Stimulated activated naive CD8-positive, alpha-beta T cell treated with anti-CD3 and anti-CD28 coated beads, Interleukin-15, Interleukin-2, amounts not matched to agents 100 ng/mL and 50 ng/mL, for 24 hours (primary cell): ENCODE data around the gene PTGDR2.

Experiments
- H3K27ac Mint-ChIP-seq: one replicate; pipeline ENCODE4 v1.8.0; 2021; ENCODE audit warnings: mild to moderate bottlenecking, mixed read lengths
- H3K27me3 Mint-ChIP-seq: one replicate; pipeline ENCODE4 v1.8.0; 2021; ENCODE audit warnings: mixed read lengths
- H3K36me3 Mint-ChIP-seq: one replicate; pipeline ENCODE4 v1.8.0; 2021; ENCODE audit warnings: low read depth, mixed read lengths
- H3K4me1 Mint-ChIP-seq: one replicate; pipeline ENCODE4 v1.8.0; 2021; ENCODE audit warnings: low read depth, mixed read lengths
- H3K4me3 Mint-ChIP-seq: one replicate; pipeline ENCODE4 v1.8.0; 2021; ENCODE audit warnings: mild to moderate bottlenecking, mixed read lengths
- H3K9me3 Mint-ChIP-seq: one replicate; pipeline ENCODE4 v1.8.0; 2021; ENCODE audit warnings: mixed read lengths

Gene PTGDR2

DNA sequence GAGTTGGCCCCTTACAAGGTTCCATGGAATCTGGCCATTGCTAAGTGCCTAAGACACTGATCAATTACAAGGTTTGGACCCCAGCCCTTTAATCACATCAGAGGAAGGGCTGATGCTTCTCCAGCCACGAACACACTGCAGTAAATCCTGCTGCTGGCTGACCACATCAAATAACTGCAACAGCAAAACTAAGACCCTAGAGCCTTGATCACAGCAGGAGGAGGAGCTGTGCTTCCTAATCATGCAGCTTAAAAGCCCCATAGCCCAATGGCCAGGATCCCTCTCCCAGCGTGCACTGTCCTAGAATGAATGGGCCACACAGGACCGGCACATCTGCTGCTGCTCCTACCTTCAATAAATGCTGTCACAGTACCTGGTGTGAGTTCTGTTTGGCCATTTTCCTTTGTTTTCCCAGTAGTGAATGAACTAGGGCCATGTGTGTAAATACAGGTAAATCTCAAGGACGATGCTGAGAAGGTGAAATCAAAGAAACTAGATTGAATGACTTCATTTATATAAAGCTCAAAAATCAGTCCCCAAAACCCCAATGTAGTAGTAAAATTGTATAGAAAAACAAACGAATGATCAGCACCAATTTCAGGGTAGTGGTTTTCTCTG, 24.3 kb upstream of the PTGDR2 start:
- H3K4me1 Mint-ChIP-seq = no peaks in the 10 kb centered on the region
- no peak overlapping the region for H3K27ac Mint-ChIP-seq
- no peak overlapping the region for H3K4me3 Mint-ChIP-seq
- H3K36me3 Mint-ChIP-seq = peaks cover 46% of the 10 kb centered on the region
- no peaks in the 10 kb centered on the region for H3K27me3 Mint-ChIP-seq
- no peaks in the 10 kb centered on the region for H3K9me3 Mint-ChIP-seq

DNA sequence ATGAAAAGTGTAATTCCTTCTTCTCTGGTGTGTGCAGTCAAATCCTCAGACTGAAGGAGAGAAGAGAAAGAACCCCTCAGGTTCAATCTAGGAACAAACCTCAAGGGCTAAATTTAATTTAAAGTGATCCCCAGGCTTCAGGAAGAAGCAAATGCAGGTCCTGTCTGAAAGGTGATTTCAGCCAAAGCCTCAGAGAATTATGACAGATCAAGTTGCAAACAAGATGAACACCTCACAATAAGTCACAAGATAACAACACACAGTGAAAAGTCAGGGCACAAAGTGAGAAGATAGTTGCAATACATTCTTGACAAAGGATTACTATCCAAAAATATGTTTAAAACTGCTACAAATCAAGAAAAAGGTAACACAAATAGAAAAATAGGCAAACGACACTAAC, 23.4 kb upstream of the PTGDR2 start:
- no peaks in the 10 kb centered on the region for H3K27me3 Mint-ChIP-seq
- H3K27ac Mint-ChIP-seq = no peak overlapping the region
- H3K36me3 Mint-ChIP-seq = peaks cover 42% of the 10 kb centered on the region
- no peak overlapping the region for H3K4me3 Mint-ChIP-seq
- peaks cover 2% of the 10 kb centered on the region for H3K4me1 Mint-ChIP-seq
- no peaks in the 10 kb centered on the region for H3K9me3 Mint-ChIP-seq

DNA sequence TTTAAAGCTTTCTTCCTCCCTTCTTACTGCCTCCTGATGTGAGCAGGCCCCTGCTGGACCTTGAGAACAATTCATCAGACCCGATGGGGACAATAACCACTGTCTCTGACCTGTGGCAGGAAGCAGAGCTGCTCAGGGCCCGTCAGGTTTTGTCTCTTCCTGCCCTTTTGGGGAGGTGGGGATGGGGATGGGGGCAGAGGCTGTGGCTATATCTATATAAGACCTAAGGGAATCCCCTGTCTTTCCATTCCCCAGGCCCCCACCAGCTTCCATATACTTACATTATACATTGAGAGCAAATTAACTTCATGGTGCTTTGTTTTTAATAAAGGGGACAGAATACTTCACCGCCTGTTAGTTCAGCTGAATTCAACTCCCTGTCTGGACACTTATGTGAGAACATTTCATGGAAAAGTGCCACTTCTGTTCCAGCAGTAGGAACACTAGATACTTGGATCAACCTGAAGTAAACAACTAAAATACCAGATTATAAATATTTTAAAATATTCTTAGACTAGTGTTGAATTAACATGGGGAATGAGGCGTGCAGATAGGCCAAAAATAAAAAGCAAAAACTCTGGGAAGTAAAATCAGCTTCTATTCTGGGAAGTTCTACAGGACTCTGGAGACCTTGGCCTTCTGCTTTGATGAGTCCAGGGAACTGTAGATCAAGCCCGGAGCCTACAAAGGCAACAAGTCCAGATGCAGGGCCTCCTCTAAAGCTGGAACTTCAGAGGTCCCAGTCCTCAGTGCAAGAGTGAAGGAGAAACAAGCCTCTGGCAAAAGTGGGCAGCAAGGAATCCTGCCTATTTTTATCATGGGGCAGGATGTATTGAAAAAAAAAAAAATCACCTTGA, 22.7 kb upstream of the PTGDR2 start:
- Mint-ChIP-seq H3K27ac (no peak overlapping the region), H3K9me3 (no peaks in the 10 kb centered on the region), H3K36me3 (peaks cover 36% of the 10 kb centered on the region), H3K4me1 (peaks cover 9% of the 10 kb centered on the region), H3K27me3 (no peaks in the 10 kb centered on the region), H3K4me3 (no peak overlapping the region)

DNA sequence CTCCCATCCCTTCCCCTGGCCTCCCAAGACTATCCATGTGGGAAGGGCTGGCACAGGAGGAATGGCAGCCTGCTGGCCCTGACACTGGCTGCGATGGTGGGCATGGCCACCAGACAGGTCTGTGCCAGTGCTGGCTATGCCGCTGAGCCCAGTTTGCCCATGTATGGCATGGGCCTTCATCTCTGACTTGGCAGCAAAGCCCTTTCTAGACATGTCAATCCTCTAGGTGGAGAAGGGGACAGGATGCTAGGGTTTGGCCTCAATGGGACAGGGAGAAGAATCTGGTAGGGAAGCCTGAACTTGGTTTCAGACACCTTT, 20.4 kb upstream of the PTGDR2 start:
- H3K36me3 Mint-ChIP-seq = peaks cover 17% of the 10 kb centered on the region
- H3K4me3 Mint-ChIP-seq = no peak overlapping the region
- H3K27ac Mint-ChIP-seq = no peak overlapping the region
- H3K4me1 Mint-ChIP-seq = peaks cover 26% of the 10 kb centered on the region
- H3K27me3 Mint-ChIP-seq = no peaks in the 10 kb centered on the region
- H3K9me3 Mint-ChIP-seq = no peaks in the 10 kb centered on the region

DNA sequence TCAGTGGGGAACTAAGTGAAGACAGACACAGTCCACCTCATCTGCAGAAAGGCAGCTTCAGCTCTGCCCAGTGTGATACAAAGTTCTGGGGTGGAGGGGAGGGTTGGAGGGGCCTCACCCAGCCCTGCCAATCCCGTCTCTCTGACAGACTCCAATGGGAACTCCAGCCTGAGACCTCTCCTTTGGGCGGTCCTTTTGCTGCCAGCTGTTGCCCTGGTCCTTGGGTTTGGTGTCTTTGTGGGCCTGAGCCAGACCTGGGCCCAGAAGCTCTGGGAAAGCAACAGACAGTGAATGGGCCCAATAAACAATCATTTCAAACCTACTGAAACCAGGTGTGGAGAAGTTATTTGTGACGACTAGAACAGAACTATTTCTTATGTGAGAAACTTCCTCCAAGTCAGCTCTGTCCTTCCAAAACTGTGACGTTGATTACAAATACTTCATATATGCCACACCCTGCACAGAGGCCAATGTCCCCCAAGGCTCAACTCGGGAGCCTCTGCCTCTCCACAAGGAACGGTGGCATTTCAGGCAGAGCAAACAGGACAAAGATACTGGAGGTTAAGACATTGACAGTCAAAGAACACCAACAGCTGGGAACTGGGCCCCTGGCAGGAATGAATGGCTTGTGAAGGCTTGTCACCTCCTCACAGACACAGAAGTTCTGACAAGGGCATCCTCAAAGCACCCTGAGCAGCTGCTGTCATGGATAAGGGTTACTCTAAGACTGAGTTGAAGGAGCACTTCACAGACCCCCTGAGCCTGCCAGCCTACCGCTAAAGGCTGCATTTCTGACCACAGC, 19.8 kb upstream of the PTGDR2 start:
- H3K27ac Mint-ChIP-seq = no peak overlapping the region
- H3K4me3 Mint-ChIP-seq = no peak overlapping the region
- no peaks in the 10 kb centered on the region for H3K9me3 Mint-ChIP-seq
- peaks cover 12% of the 10 kb centered on the region for H3K36me3 Mint-ChIP-seq
- no peaks in the 10 kb centered on the region for H3K27me3 Mint-ChIP-seq
- peaks cover 30% of the 10 kb centered on the region for H3K4me1 Mint-ChIP-seq

DNA sequence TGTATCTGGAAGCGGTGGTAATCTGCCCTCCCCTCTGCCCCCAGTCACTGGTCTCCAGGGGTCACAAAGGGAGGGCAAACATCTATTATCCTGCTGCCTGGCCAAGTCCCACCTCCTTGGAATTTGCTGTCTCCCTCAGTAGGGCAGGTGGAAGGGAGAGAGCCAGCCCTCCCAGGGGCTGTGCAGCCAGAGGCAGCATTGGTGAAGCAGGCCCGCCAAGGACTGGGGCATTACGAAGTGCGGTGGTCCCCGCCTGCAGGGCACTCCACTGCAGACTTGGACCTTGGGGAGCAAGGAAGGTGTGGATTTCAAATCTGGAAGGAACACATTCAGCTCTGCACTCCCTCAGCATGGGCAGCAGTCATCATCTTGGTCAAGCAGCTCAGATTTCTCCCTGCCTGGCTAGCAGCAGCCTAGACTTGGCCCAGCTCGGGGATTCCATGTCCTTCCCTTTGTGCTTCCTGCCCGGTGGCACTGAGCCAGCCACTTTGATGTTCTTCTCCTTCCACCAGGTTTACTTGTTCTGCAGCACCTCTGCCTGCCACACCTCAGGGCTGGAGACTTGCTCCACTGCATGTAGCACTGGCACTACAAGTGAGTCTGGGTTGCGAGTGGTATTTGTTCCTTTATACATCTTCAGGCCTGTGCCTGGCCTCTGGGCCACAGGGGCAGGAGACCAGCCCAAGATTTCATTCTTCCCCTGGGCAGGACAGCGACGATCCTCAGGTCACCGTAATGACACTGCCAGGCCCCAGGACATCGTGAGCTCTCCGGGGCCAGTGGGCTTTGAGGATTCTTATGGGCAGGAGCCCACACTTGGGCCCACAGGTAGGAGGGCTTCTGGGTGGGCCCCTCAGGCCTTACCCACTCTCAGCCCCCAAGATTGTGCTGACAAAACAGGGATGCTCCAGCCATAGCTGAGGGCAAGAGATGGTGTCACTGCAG, 18.9 kb upstream of the PTGDR2 start:
- H3K9me3 Mint-ChIP-seq = no peaks in the 10 kb centered on the region
- H3K4me3 Mint-ChIP-seq = no peak overlapping the region
- no peak overlapping the region for H3K27ac Mint-ChIP-seq
- no peaks in the 10 kb centered on the region for H3K27me3 Mint-ChIP-seq
- peaks cover 11% of the 10 kb centered on the region for H3K36me3 Mint-ChIP-seq
- peaks cover 30% of the 10 kb centered on the region for H3K4me1 Mint-ChIP-seq

DNA sequence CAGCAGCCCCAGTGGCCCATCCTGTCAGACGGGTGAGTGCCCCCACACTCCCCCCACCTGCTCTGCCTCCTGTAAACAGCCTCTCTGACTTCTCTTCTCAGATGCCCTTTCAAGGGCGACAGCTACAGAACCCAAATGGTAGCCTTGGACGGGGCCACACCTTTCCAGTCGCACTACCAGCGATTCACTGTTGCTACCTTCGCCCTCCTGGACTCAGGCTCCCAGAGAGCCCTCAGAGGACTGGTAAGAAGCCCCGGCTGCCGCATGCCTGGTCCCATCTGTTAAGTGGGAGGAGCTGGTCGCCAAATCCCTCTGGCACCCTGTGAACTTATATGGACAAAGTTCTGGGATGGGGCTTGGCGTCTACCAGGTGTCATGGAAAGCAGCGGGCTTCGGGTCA, 17.8 kb upstream of the PTGDR2 start:
- H3K27ac Mint-ChIP-seq = no peak overlapping the region
- peaks cover 6% of the 10 kb centered on the region for H3K36me3 Mint-ChIP-seq

DNA sequence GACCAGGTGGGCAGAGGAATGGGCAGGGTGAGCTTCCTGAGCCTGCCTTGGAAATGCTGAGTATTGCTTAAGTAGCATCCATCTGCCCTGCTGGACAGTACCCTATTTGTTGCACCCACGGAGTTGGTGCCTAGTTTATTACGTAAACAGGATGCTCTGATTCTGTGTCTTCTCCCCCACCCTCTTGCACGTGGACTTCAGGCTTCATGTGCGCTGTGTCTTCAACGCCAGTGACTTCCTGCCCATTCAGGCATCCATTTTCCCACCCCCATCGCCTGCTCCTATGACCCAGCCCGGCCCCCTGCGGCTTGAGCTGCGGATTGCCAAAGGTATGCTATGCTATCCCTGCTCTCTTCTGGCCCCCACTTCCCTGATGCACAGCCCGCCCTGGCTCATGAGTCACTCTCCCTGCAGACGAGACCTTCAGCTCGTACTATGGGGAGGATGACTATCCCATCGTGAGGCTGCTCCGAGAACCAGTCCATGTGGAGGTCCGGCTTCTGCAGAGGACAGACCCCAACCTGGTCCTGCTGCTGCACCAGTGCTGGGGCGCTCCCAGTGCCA, 17.3 kb upstream of the PTGDR2 start:
- Mint-ChIP-seq H3K9me3 (no peaks in the 10 kb centered on the region), H3K4me1 (peaks cover 35% of the 10 kb centered on the region), H3K4me3 (no peak overlapping the region), H3K36me3 (peaks cover 6% of the 10 kb centered on the region), H3K27ac (no peak overlapping the region), H3K27me3 (no peaks in the 10 kb centered on the region)

More for the DNA sequence above, 17.8 kb upstream of the PTGDR2 start:
- no peaks in the 10 kb centered on the region for H3K9me3 Mint-ChIP-seq
- H3K27me3 Mint-ChIP-seq = no peaks in the 10 kb centered on the region
- H3K4me3 Mint-ChIP-seq = no peak overlapping the region
- peaks cover 33% of the 10 kb centered on the region for H3K4me1 Mint-ChIP-seq

DNA sequence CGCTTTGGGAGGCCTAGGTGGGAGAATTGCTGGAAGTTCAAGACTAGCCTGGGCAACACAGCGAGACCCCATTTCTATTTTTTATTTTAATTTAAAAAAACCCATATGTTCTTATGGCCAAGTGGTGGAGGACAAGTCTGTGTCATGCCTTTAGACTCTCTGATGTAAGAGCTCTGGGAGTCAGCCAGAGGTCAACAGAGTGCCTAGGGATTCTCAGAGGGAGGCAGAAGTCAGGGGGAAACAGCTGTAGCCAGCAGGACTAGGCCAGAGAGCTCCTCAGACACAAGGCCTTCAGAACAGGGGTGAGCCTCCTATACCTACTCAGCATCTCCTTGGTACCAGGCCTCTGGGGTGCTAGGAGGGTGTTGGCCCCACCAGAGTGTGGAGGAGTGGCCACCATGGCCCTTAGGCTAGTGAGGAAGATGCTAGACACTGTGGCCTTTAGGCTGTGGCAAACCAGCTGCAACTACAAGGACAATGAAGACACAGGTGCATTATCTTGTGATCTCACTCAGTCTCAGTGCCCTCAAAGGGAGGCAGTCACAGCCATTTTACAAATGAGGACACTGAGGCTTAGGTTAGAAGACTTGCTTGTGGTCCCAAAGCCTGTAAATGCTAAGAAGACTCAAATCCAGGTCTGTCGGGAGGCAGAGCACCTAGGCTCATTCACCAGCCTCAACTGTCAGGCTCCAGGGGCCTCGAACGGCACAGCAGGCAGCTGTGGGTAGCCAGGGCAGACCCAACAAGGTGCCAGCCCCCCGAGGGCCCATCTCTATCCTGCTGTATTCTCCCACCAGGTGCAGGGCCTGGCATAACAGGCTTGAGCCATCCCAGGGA, 16.6 kb upstream of the PTGDR2 start:
- peaks cover under 1% of the 10 kb centered on the region for H3K36me3 Mint-ChIP-seq
- H3K4me3 Mint-ChIP-seq = no peak overlapping the region
- no peaks in the 10 kb centered on the region for H3K9me3 Mint-ChIP-seq
- H3K27me3 Mint-ChIP-seq = no peaks in the 10 kb centered on the region
- no peak overlapping the region for H3K27ac Mint-ChIP-seq
- H3K4me1 Mint-ChIP-seq = peaks cover 35% of the 10 kb centered on the region

DNA sequence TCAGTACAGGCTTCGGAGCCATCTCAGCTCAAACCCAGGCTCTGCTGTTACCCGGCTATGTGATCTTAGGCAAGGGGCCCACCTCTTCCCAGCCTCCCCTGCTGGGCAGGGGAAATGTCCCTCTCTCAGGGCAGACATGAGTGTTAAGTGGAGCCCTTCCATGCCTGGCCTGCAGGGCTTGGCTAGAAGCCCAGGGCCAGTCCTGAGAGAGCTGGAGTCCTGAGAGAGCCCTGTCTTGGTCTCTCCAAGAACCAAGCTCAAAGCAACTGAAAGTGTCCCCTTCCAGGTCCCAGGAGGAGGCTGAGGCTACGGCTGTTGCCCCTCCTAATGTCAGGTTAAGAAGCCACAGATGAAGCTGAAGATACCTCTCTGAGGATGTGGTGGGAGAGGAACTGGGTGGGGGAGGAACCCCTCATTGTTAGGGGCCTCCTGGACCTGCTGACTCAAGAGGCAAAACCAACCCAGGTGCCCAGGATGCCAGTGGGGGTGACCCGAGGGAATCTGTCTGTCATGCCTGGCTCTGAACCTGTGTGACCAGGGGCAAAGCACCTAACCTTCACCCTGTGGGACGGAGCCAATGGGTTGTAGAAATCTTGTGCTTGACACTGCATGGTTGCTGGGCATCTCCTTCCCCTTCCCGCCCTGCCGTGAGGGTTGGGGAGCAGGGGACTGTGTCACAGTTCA, 15.8 kb upstream of the PTGDR2 start:
- H3K4me1 Mint-ChIP-seq = peaks cover 35% of the 10 kb centered on the region
- H3K4me3 Mint-ChIP-seq = no peak overlapping the region
- H3K27ac Mint-ChIP-seq = no peak overlapping the region
- no peaks in the 10 kb centered on the region for H3K9me3 Mint-ChIP-seq
- no peaks in the 10 kb centered on the region for H3K36me3 Mint-ChIP-seq
- no peaks in the 10 kb centered on the region for H3K27me3 Mint-ChIP-seq

DNA sequence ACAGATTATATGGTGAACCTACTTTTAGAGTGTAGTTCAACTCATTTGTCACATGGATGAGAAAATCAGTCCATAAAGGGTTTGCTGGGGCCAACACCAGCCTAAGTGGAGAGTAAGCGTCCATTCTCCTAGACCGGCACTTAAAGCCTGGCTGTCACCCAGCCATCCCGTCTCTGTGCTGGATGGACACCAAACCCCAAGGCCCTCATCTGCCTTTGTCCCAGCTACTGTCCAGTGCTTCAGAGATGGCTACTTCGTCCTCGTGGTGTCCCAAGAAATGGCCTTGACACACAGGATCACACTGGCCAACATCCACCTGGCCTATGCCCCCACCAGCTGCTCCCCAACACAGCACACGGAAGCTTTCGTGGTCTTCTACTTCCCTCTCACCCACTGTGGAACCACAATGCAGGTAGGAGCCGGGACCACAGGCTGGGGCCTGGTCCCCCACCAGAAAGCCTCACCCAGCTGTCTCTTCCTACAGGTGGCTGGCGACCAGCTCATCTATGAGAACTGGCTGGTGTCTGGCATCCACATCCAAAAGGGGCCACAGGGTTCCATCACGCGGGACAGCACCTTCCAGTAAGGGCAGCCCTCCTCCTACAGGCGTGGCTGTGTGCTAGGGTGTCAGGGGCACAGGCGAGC, 15.1 kb upstream of the PTGDR2 start:
- Mint-ChIP-seq H3K4me3 (no peak overlapping the region), H3K4me1 (peaks cover 35% of the 10 kb centered on the region), H3K27me3 (no peaks in the 10 kb centered on the region), H3K36me3 (no peaks in the 10 kb centered on the region), H3K9me3 (no peaks in the 10 kb centered on the region), H3K27ac (no peak overlapping the region)

DNA sequence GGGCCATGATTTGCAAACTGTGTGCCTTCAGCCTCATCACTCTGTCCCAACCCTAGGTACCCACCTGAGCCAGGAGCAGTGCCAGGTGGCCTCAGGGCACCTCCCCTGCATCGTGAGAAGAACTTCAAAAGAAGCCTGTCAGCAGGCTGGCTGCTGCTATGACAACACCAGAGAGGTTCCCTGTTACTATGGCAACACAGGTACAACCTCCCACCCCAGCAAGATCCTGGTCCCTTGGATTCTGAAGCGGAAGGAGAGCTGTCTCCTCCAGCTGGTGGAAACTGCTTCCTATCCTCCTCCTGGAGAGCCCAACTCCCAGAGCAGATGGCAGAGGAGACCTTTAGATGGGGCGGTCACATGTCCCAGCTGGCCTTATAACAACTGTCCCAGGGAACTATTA, 14.5 kb upstream of the PTGDR2 start:
- Mint-ChIP-seq H3K27ac (no peak overlapping the region), H3K4me3 (no peak overlapping the region), H3K9me3 (no peaks in the 10 kb centered on the region), H3K27me3 (no peaks in the 10 kb centered on the region), H3K4me1 (peaks cover 35% of the 10 kb centered on the region), H3K36me3 (no peaks in the 10 kb centered on the region)

DNA sequence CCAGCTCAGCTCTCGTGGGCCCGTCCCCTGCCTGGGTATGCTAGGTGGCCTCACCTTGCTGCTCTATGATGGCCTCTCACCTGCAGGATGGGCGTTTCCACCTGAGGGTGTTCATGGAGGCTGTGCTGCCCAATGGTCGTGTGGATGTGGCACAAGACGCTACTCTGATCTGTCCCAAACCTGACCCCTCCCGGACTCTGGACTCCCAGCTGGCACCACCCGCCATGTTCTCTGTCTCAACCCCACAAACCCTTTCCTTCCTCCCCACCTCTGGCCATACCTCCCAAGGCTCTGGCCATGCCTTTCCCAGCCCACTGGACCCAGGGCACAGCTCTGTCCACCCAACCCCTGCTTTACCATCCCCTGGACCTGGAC, 13.7 kb upstream of the PTGDR2 start:
- no peaks in the 10 kb centered on the region for H3K27me3 Mint-ChIP-seq
- no peaks in the 10 kb centered on the region for H3K36me3 Mint-ChIP-seq
- no peaks in the 10 kb centered on the region for H3K9me3 Mint-ChIP-seq
- no peak overlapping the region for H3K27ac Mint-ChIP-seq
- H3K4me1 Mint-ChIP-seq = peaks cover 35% of the 10 kb centered on the region
- no peak overlapping the region for H3K4me3 Mint-ChIP-seq
